ENCODE results near the gene KLK12.

- TF ChIP-seq CTCF (IDR thresholded peaks at IDR 0.05; ENCODE audit: extremely low read depth in 1 of 2, insufficient read depth in 1 of 2, low read depth in 1 of 2, low read length in 2 of 2), result no peak
- no peak for TF ChIP-seq POLR2A (IDR thresholded peaks at IDR 0.05; ENCODE audit: low read depth, low read length)
- TF ChIP-seq POLR2AphosphoS5 (IDR thresholded peaks at IDR 0.05; ENCODE audit: insufficient read depth, low read depth, low read length), result no peak
- TF ChIP-seq EZH2 (IDR thresholded peaks at IDR 0.05; ENCODE audit: borderline replicate concordance, low read depth, low read length, severe bottlenecking), result no peak
- TF ChIP-seq JUN (IDR thresholded peaks at IDR 0.05; ENCODE audit: borderline replicate concordance, insufficient read depth, insufficient read length, low read depth), result no peak
- TF ChIP-seq MAX (IDR thresholded peaks at IDR 0.05; ENCODE audit: insufficient read depth, insufficient read length), result no peak
Measured at GRCh38 chr19:51022526-51022925, 12.3 kb downstream of the KLK12 start.

Measured in endothelial cell of umbilical vein (primary cell).